Measurements from ENCODE around the gene MAVS.

- no peak for TF ChIP-seq RARB (CRISPR knock-in tag; IDR thresholded peaks at IDR 0.05)
- TF ChIP-seq BACH2 (CRISPR knock-in tag; IDR thresholded peaks at IDR 0.05; ENCODE audit: borderline replicate concordance): no peak
- TF ChIP-seq SNAI2 (CRISPR knock-in tag; IDR thresholded peaks at IDR 0.05): no peak
- TF ChIP-seq PATZ1 (CRISPR knock-in tag; IDR thresholded peaks at IDR 0.05; ENCODE audit: borderline replicate concordance): no peak
- no peak for TF ChIP-seq ZNF8 (CRISPR knock-in tag; IDR thresholded peaks at IDR 0.05)
- no peak for TF ChIP-seq ARNTL (CRISPR knock-in tag; IDR thresholded peaks at IDR 0.05; ENCODE audit: borderline replicate concordance, low read depth)
- TF ChIP-seq ZFP30 (CRISPR knock-in tag; IDR thresholded peaks at IDR 0.05): no peak
- no peak for TF ChIP-seq POU6F1 (CRISPR knock-in tag; IDR thresholded peaks at IDR 0.05; ENCODE audit: borderline replicate concordance, low read depth)
- TF ChIP-seq ZFP3 (CRISPR knock-in tag; IDR thresholded peaks at IDR 0.05): no peak
- no peak for TF ChIP-seq ESRRG (CRISPR knock-in tag; IDR thresholded peaks at IDR 0.05)
- TF ChIP-seq CREB5 (CRISPR knock-in tag; IDR thresholded peaks at IDR 0.05; ENCODE audit: low read depth): no peak
Observed at GRCh38 chr20:3814928-3815495, 31.6 kb upstream of the MAVS start.
